Omental fat pad (tissue), 4 donors: ENCODE data around the gene PRMT9. TPM values are rescaled to one million over a fixed set of nuclear protein-coding genes. Genes with fewer than 3 reads are reported as not detected.
A peak's percentile ranks its signal among the peaks of the same experiment; 100 is the strongest.

Experiments
- ATAC-seq: fragments of 150-250 bp; one replicate; pipeline ENCODE4 v1.9.1; 2016; ENCODE audit warnings: mild to moderate bottlenecking, moderate library complexity; ENCODE audit not compliant: low FRiP score
- DNase-seq: peaks from one replicate; pipeline ENCODE4 v3.0.0-alpha.2; 2019; ENCODE audit warnings: low spot score
- total RNA-seq, 4 donors: library from RNA; depleted of rRNA; stranded (reverse); fragments of >200 nt; gene quantifications; one replicate each; pipeline ENCODE4 v1.1.0, GENCODE V29; 2016
- TF ChIP-seq, protein P1 (sequence below), 3 donors: fragments of 450-650 bp; IDR thresholded peaks; one replicate each; pipeline ENCODE4 v1.5.1; 2016 to 2017; ENCODE audit warnings: antibody characterized with exemption in 3 of 3, mild to moderate bottlenecking in 3 of 3, moderate library complexity in 2 of 3

PRMT9 gene
- total RNA-seq, 4 donors from 2014 or later, result 5.5 to 40.0 (median 7.3) TPM

GRCh38 chr4:147724468-147725201 is 40.7 kb upstream of the PRMT9 start:
- no peak for DNase-seq
- ATAC-seq, result no peak
- TF ChIP-seq, protein P1, sequence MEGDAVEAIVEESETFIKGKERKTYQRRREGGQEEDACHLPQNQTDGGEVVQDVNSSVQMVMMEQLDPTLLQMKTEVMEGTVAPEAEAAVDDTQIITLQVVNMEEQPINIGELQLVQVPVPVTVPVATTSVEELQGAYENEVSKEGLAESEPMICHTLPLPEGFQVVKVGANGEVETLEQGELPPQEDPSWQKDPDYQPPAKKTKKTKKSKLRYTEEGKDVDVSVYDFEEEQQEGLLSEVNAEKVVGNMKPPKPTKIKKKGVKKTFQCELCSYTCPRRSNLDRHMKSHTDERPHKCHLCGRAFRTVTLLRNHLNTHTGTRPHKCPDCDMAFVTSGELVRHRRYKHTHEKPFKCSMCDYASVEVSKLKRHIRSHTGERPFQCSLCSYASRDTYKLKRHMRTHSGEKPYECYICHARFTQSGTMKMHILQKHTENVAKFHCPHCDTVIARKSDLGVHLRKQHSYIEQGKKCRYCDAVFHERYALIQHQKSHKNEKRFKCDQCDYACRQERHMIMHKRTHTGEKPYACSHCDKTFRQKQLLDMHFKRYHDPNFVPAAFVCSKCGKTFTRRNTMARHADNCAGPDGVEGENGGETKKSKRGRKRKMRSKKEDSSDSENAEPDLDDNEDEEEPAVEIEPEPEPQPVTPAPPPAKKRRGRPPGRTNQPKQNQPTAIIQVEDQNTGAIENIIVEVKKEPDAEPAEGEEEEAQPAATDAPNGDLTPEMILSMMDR (IDR thresholded peaks at IDR 0.05), result no peak

GRCh38 chr4:147723326-147723725 is 39.4 kb upstream of the PRMT9 start:
- TF ChIP-seq, protein P1 (IDR thresholded peaks at IDR 0.05), result no peak
- ATAC-seq, result peak; percentile 86
- no peak for DNase-seq

DNA sequence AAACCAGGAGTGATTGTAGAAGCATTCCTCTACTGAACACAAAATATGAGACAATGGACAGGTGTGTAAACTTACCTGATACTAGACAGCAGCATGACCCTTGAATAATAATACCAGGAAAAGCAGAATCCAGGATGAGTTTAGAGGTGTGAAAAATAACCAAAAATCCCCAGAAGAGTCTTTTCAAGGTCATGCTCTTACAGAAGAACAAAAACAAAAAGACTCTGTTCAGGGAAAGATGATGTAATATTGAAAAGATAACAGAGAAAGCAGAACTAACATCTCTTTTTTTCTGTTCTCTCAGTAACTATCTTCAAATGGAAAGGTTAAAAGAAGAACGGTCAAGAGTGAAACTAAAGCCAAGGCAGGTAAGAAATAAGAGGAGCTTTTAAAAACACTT is 33.9 kb upstream of the PRMT9 start:
- TF ChIP-seq, protein P1 (IDR thresholded peaks at IDR 0.05), result no peak
- ATAC-seq, result no peak

DNA sequence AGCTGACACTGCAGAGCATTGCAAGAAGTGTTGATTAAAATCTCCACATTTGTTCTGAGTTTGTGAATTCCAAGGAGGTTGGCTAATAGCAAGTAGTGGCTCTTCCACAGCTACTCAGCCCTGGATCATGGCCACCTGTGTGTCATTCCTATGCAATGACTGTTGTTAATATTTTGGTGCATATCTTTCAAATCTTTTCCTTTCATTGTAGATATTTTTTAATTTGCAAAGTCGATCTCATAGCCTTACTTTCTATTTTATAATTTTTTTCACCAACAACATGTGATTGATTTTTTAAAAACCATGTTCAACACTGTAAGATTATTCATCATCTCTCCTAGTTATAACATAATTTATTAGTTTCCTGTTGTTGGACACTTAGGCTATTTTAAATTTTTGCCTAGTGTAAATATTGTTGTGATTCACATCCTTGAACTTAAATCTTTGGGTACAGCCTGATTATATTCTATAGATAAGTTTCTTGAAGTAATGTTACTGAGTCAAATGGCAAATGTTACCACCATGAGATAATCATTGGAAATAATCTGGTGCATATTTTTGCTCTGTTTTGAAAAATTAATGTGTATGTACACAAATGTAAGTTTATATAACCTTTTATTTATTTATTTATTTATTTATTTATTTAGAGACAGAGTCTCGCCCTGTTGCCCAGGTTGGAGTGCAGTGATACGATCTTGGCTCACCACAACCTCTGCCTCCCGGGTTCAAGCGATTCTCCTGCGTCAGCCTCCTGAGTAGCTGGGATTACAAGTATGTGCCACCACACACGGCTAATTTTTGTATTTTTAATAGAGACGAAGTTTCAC is 30.8 kb upstream of the PRMT9 start:
- ATAC-seq (peak; percentile 68), DNase-seq (no peak)
- TF ChIP-seq, protein P1 (IDR thresholded peaks at IDR 0.05), result no peak

More for the DNA sequence above, 33.9 kb upstream of the PRMT9 start:
- DNase-seq, result no peak

- TF ChIP-seq, protein P1 (IDR thresholded peaks at IDR 0.05), result no peak
- ATAC-seq (no peak), DNase-seq (no peak)
These were observed 26.0 kb upstream of the PRMT9 start for GRCh38 chr4:147709999-147710398.

- ATAC-seq (peak; percentile 65), DNase-seq (peak; percentile 46)
- TF ChIP-seq, protein P1 (IDR thresholded peaks at IDR 0.05), result peak in 2 of 3 donors; percentile 60 to 74
These were observed 24.1 kb upstream of the PRMT9 start for GRCh38 chr4:147707892-147708672.
